Gastrocnemius medialis (tissue), 4 donors: ENCODE results near the gene MSI2. TPM values are rescaled to one million over a fixed set of nuclear protein-coding genes. Genes with fewer than 3 reads are reported as not detected.
A peak's percentile ranks its signal among the peaks of the same experiment; 100 is the strongest.

Experiments
- ATAC-seq, 2 donors: fragments of 150-250 bp; one replicate each; pipeline ENCODE4 v1.9.1; 2016
- DNase-seq, 2 donors: peaks; one replicate each; pipeline ENCODE4 v3.0.0-alpha.2; 2019
- H3K27ac ChIP-seq, 4 donors: fragments of 200-600 bp; sonication (generic); 1 replicate in 1 of 4; 2 replicates in 3 of 4; pipeline ENCODE4 v1.5.1; 2016 to 2018; ENCODE audit warnings: mild to moderate bottlenecking in 2 of 4, moderate library complexity in 1 of 4
- H3K27me3 ChIP-seq, 3 donors: fragments of 200-600 bp; sonication (generic) in 2 of 3; 1 replicate in 1 of 3; 2 replicates in 2 of 3; pipeline versions ENCODE4 v1.5.1 to v1.6.0; 2016 to 2019; ENCODE audit warnings: mild to moderate bottlenecking in 1 of 3, moderate library complexity in 1 of 3
- H3K36me3 ChIP-seq, 2 donors: fragments of 200-600 bp; sonication (generic) in 1 of 2; one replicate each; pipeline ENCODE4 v1.5.1; 2017 to 2018
- H3K4me1 ChIP-seq, 2 donors: fragments of 200-600 bp; sonication (generic) in 1 of 2; one replicate each; pipeline ENCODE4 v1.5.1; 2016 to 2017; ENCODE audit warnings: mild to moderate bottlenecking in 2 of 2
- H3K4me3 ChIP-seq, 4 donors: fragments of 200-600 bp; sonication (generic) in 3 of 4; 1 replicate in 1 of 4; 2 replicates in 3 of 4; pipeline ENCODE4 v1.5.1; 2016 to 2019; ENCODE audit warnings: mild to moderate bottlenecking in 2 of 4
- H3K9me3 ChIP-seq, 3 donors: fragments of 200-600 bp; sonication (generic) in 2 of 3; 1 replicate in 1 of 3; 2 replicates in 2 of 3; pipeline ENCODE4 v1.5.1; 2016 to 2019
- POLR2A ChIP-seq, 2 donors: fragments of 450-650 bp; IDR thresholded peaks; one replicate each; pipeline ENCODE4 v1.6.1; 2017; ENCODE audit warnings: antibody characterized with exemption in 2 of 2, mild to moderate bottlenecking in 2 of 2, moderate library complexity in 2 of 2
- in situ Hi-C, 4 donors: fragments of 200-750 bp; cut with MboI; loops; one replicate each; pipeline versions ENCODE4 v1.15.0 to v1.8.0; 2017; ENCODE audit warnings: low sequenced_read_pairs in 4 of 4
- intact Hi-C: fragments of 100-400 bp; cut with DNase I; formaldehyde crosslinking; loops from one replicate; pipeline ENCODE4 v1.15.1; 2023; ENCODE audit warnings: low total_unique reads
- total RNA-seq, 4 donors: library from RNA; depleted of rRNA; stranded (reverse); fragments of >200 nt; gene quantifications; one replicate each; pipeline versions ENCODE4 v1.1.0 to v1.2.3, GENCODE V29; 2016
- TF ChIP-seq, protein P1 (sequence below), 5 experiments: fragments of 450-650 bp in 3 of 5; fragments of 200-600 bp in 2 of 5; sonication (generic) in 2 of 5; IDR thresholded peaks in 4 of 5; conservative IDR thresholded peaks in 1 of 5; 1 replicate in 4 of 5; 2 replicates in 1 of 5; pipeline ENCODE4 v1.5.1; 2016 to 2019; ENCODE audit warnings: antibody characterized with exemption in 5 of 5, mild to moderate bottlenecking in 3 of 5, moderate library complexity in 3 of 5

Gene MSI2
- total RNA-seq, 4 donors from 2014 or later, result 33.1 to 66.2 (median 48.5) TPM

DNA sequence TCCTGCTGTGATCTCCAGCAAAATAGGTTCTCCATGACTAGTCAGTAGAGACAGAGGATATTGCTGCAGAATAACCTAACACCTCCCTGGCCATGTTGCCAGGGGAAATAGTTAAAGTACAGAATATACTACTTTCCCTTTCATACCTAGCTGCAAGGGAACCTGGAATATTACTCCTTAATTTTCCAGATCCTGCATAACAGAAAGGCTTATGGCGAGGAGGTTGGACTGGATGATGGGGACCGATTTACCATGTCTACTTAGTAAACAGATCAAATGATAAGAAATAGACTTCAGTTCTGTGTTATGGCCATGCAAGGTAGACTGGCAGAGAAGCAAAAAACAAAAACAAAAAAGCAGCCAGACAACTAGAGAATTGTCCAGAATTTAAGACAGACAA lies 117.4 kb downstream of the MSI2 start:
- no peak overlapping the region for H3K27ac ChIP-seq
- intact Hi-C loops, result no loop called here

DNA sequence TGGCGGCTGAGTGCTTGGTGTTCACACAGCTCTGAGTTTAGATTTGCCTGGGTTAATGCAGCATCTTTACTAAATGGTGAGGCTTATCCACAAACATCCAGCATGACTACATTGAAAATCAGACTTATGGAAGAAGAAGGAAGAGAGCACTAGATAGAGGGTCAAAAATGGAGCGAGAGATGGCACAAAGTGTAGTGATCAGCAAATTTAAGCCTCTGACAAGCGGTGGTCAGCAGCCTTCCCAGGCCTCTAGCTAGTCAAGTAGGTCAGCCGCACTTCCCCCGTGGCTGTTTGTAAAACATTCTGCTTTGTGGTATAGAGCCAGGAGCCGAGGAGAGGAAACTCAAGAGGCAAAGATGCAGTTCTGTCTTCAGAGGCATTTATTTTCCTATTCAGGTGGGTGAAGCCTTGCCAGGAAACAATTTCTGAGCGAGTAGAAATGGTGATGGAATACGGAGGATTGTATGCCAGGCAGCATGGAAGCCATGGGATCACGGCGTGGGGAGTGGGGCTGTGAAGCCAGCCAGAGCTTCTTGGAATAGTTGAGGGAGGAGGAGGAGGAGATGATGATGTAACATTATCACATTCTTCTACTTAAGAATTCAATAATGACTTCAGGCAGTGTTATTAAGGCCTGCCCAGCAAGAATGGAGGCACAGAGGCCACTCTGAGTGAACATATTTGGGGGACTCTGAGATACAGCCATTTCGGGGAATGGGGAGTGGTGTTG lies 118.9 kb downstream of the MSI2 start:
- Histone ChIP-seq H3K27ac (peak overlapping the region in 3 of 4 donors; percentile 41 to 56 (median 45)), H3K27me3 (no peaks in the 10 kb centered on the region), H3K36me3 (no peaks in the 10 kb centered on the region), H3K4me1 (peaks cover 36 to 45% of the 10 kb centered on the region in 2 donors), H3K9me3 (no peaks in the 10 kb centered on the region), H3K4me3 (no peak overlapping the region)
- intact Hi-C loops (no loop called here), in situ Hi-C loops (no loop called here)
- no peak for TF ChIP-seq POLR2A (IDR thresholded peaks at IDR 0.05)
- TF ChIP-seq, protein P1, sequence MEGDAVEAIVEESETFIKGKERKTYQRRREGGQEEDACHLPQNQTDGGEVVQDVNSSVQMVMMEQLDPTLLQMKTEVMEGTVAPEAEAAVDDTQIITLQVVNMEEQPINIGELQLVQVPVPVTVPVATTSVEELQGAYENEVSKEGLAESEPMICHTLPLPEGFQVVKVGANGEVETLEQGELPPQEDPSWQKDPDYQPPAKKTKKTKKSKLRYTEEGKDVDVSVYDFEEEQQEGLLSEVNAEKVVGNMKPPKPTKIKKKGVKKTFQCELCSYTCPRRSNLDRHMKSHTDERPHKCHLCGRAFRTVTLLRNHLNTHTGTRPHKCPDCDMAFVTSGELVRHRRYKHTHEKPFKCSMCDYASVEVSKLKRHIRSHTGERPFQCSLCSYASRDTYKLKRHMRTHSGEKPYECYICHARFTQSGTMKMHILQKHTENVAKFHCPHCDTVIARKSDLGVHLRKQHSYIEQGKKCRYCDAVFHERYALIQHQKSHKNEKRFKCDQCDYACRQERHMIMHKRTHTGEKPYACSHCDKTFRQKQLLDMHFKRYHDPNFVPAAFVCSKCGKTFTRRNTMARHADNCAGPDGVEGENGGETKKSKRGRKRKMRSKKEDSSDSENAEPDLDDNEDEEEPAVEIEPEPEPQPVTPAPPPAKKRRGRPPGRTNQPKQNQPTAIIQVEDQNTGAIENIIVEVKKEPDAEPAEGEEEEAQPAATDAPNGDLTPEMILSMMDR (IDR thresholded peaks at IDR 0.05 in 4 of 5, conservative IDR thresholded peaks at IDR 0.05 in 1 of 5), result no peak
- ATAC-seq, result no peak
- DNase-seq, result no peak

More for the DNA sequence above, 117.4 kb downstream of the MSI2 start:
- ATAC-seq (no peak), DNase-seq (no peak)
- Histone ChIP-seq H3K4me3 (no peak overlapping the region), H3K4me1 (peaks cover 37 to 45% of the 10 kb centered on the region in 2 donors), H3K27me3 (no peaks in the 10 kb centered on the region), H3K9me3 (no peaks in the 10 kb centered on the region), H3K36me3 (no peaks in the 10 kb centered on the region)
- in situ Hi-C loops, result no loop called here
- TF ChIP-seq POLR2A (IDR thresholded peaks at IDR 0.05), result no peak
- TF ChIP-seq, protein P1 (IDR thresholded peaks at IDR 0.05 in 4 of 5, conservative IDR thresholded peaks at IDR 0.05 in 1 of 5), result no peak

DNA sequence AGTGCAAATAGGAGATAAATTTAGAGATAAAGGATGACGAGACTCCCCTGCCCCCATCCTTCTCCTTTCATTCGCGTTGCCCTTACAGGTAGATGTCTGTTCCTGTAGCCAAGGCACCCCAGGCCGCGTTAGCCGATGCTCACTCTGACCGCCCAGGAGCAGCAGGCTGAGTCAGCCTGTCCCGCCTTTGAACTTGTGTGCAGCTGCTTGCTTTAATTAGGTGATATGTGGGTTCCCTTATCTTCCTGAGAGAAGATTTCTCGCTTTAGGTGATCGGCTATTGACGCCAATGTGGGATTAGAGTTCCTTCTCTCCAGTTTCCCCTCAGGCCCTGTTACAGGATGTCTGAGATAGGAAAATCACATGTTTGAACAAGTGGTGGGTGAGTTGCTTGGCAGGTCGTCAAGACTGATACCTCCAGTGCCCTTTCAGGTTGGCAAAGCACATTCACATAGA lies 119.5 kb downstream of the MSI2 start:
- peak overlapping the region; percentile 41 to 60 (median 50) for H3K27ac ChIP-seq
- intact Hi-C loops, result no loop called here

DNA sequence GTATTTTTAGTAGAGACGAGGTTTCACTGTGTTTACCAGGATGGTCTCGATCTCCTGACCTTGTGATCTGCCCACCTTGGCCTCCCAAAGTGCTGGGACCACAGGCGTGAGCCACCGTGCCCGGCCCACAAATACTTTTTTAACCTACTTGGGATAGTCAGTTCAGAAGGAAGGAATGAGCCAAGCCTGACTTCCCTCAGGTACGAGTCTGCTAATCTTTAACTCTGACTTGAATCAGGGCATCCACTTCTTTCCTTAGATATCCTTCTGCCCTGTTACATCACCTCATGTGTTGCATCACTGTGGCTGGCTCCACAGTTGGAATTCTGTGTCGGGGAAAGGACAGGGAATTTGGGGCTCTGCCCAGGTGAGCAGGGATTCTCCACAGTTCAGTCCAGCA lies 120.8 kb downstream of the MSI2 start:
- ATAC-seq (peak; percentile 29 to 79), DNase-seq (peak in 1 of 2 donors; percentile 77)
- TF ChIP-seq POLR2A (IDR thresholded peaks at IDR 0.05), result no peak
- TF ChIP-seq, protein P1 (IDR thresholded peaks at IDR 0.05 in 4 of 5, conservative IDR thresholded peaks at IDR 0.05 in 1 of 5), result no peak
- Histone ChIP-seq H3K27me3 (no peaks in the 10 kb centered on the region), H3K9me3 (no peaks in the 10 kb centered on the region), H3K4me3 (no peak overlapping the region), H3K4me1 (peaks cover 29 to 35% of the 10 kb centered on the region in 2 donors), H3K27ac (peak overlapping the region; percentile 11 to 60 (median 42)), H3K36me3 (no peaks in the 10 kb centered on the region)
- intact Hi-C loops, result no loop called here
- in situ Hi-C loops, result no loop called here

More for the DNA sequence above, 119.5 kb downstream of the MSI2 start:
- DNase-seq (no peak), ATAC-seq (peak in 1 of 2 donors; percentile 10)
- no peaks in the 10 kb centered on the region for H3K9me3 ChIP-seq
- H3K4me3 ChIP-seq, result no peak overlapping the region
- H3K27me3 ChIP-seq, result no peaks in the 10 kb centered on the region
- in situ Hi-C loops, result no loop called here
- TF ChIP-seq POLR2A (IDR thresholded peaks at IDR 0.05), result no peak
- TF ChIP-seq, protein P1 (IDR thresholded peaks at IDR 0.05 in 4 of 5, conservative IDR thresholded peaks at IDR 0.05 in 1 of 5), result no peak
- no peaks in the 10 kb centered on the region for H3K36me3 ChIP-seq
- peaks cover 30 to 40% of the 10 kb centered on the region in 2 donors for H3K4me1 ChIP-seq
